Neural progenitor cell (in vitro differentiated cells): ENCODE results near the gene CRYBA4.

Experiments
- CTCF ChIP-seq: fragments of 200-600 bp; sonication (generic); IDR thresholded peaks from 2 replicates; pipeline ENCODE4 v1.5.1; 2017; ENCODE audit warnings: antibody characterized with exemption, mild to moderate bottlenecking
- EZH2 ChIP-seq: fragments of 200-600 bp; sonication (generic); IDR thresholded peaks from 2 replicates; pipeline ENCODE4 v1.6.1; 2017; ENCODE audit warnings: antibody characterized with exemption, mild to moderate bottlenecking, moderate library complexity
- EZH2phosphoT487 ChIP-seq: fragments of 200-600 bp; sonication (generic); IDR thresholded peaks from 2 replicates; pipeline ENCODE4 v1.6.1; 2017; ENCODE audit warnings: antibody characterized with exemption

- TF ChIP-seq CTCF = no peak
- no peak for TF ChIP-seq EZH2
- TF ChIP-seq EZH2phosphoT487 = no peak
These were observed 41.4 kb upstream of the CRYBA4 start for GRCh38 chr22:26580240-26580962.
